Transverse colon (tissue), 4 donors: Measurements from ENCODE around the gene AICDA. TPM values are rescaled to one million over a fixed set of nuclear protein-coding genes. Genes with fewer than 3 reads are reported as not detected.

Experiments used
- DNase-seq: peaks from one replicate; pipeline ENCODE4 v3.0.0-alpha.2; 2019
- H3K27ac ChIP-seq, 4 donors: fragments of 200-600 bp; sonication (generic); 2 replicates each; pipeline ENCODE4 v1.5.1; 2016 to 2018; ENCODE audit warnings: inconsistent platforms in 4 of 4
- H3K27me3 ChIP-seq: fragments of 200-600 bp; sonication (generic); 2 replicates; pipeline ENCODE4 v1.5.1; 2017; ENCODE audit warnings: inconsistent platforms
- H3K36me3 ChIP-seq, 4 donors: fragments of 200-600 bp; sonication (generic); 2 replicates each; pipeline ENCODE4 v1.5.1; 2017 to 2019; ENCODE audit warnings: inconsistent platforms in 4 of 4
- H3K4me1 ChIP-seq, 4 donors: fragments of 200-600 bp; sonication (generic); 2 replicates each; pipeline ENCODE4 v1.5.1; 2017 to 2020; ENCODE audit warnings: inconsistent platforms in 4 of 4
- H3K4me3 ChIP-seq, 4 donors: fragments of 200-600 bp; sonication (generic); 1 replicate in 1 of 4; 2 replicates in 3 of 4; pipeline versions ENCODE4 v1.5.1 to v1.6.1; 2017 to 2019; ENCODE audit warnings: inconsistent platforms in 4 of 4
- H3K9me3 ChIP-seq, 2 donors: fragments of 200-600 bp; sonication (generic); 2 replicates each; pipeline ENCODE4 v1.5.1; 2017 to 2019; ENCODE audit warnings: inconsistent platforms in 2 of 2
- EP300 ChIP-seq: sonication (generic); formaldehyde crosslinking; IDR thresholded peaks from one replicate; pipeline ENCODE4 v1.6.1; 2017; ENCODE audit warnings: antibody characterized with exemption, low read depth
- POLR2A ChIP-seq: fragments of 450-650 bp; IDR thresholded peaks from one replicate; pipeline ENCODE4 v1.6.1; 2016; ENCODE audit warnings: antibody characterized with exemption, mild to moderate bottlenecking, moderate library complexity
- POLR2AphosphoS5 ChIP-seq, 3 donors: sonication (generic); formaldehyde crosslinking; IDR thresholded peaks; one replicate each; pipeline ENCODE4 v1.6.1; 2016; ENCODE audit warnings: antibody characterized with exemption in 3 of 3
- WGBS, 2 donors: methylation state at CpG; one replicate each; pipeline ENCODE4 v1.1.5; 2018; ENCODE audit warnings: low coverage in 1 of 2; 5-methylcytosine and 5-hydroxymethylcytosine counted together
- in situ Hi-C, 4 donors: fragments of 200-750 bp; cut with MboI; loops; one replicate each; pipeline versions ENCODE4 v1.15.0 to v1.15.1; 2017; ENCODE audit warnings: low sequenced_read_pairs in 3 of 4, low pct_ligation_motif_present in 1 of 4, low pct_unique_long_range_greater_than_20kb in 1 of 4
- intact Hi-C: fragments of 100-400 bp; cut with DNase I; formaldehyde crosslinking; loops from one replicate; pipeline ENCODE4 v1.15.1; 2023; ENCODE audit warnings: low total_unique reads
- total RNA-seq, 4 donors: library from RNA; depleted of rRNA; stranded (reverse); fragments of >200 nt; gene quantifications; one replicate each; pipeline ENCODE4 v1.1.0, GENCODE V29; 2016
- TF ChIP-seq, protein P1 (sequence below), 5 experiments: fragments of 200-600 bp in 3 of 5; fragments of 450-650 bp in 2 of 5; sonication (generic) in 3 of 5; IDR thresholded peaks; 1 replicate in 2 of 5; 2 replicates in 3 of 5; pipeline ENCODE4 v1.5.1; 2016 to 2017; ENCODE audit warnings: antibody characterized with exemption in 5 of 5, inconsistent platforms in 3 of 5, mild to moderate bottlenecking in 2 of 5, moderate library complexity in 1 of 5

Gene AICDA
- total RNA-seq, 4 donors from 2014 or later = not detected

DNA sequence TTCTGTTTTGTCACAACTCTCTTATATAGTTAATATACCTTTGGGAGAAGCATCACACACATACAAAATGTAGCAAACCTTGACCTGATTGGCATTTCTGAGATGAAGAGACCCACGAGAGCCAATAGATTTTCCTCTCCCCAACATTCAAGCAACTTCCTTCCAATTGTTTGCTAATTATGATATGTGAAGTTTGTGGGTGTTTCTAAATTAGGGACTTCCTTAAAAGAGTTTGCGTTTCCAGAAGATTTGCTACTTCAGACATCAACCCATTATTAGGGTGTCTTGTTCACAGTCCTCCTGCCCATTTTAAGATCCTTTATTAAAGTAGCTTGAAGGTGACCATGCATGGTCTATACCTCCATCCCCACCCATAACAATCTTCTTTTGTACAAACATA, 9.4 kb downstream of the AICDA start:
- WGBS, 2 donors = 52 to 59% methylated on average over 2 of the region's 2 CpGs
- in situ Hi-C loops = no loop called here
- intact Hi-C loops = no loop called here
- no peak overlapping the region for H3K4me3 ChIP-seq
- H3K27ac ChIP-seq = no peak overlapping the region
- no peaks in the 10 kb centered on the region for H3K9me3 ChIP-seq
- H3K36me3 ChIP-seq = no peaks in the 10 kb centered on the region
- DNase-seq = no peak
- H3K4me1 ChIP-seq = no peaks in the 10 kb centered on the region
- no peaks in the 10 kb centered on the region for H3K27me3 ChIP-seq
- no peak for TF ChIP-seq POLR2AphosphoS5 (IDR thresholded peaks at IDR 0.05)
- TF ChIP-seq, protein P1, sequence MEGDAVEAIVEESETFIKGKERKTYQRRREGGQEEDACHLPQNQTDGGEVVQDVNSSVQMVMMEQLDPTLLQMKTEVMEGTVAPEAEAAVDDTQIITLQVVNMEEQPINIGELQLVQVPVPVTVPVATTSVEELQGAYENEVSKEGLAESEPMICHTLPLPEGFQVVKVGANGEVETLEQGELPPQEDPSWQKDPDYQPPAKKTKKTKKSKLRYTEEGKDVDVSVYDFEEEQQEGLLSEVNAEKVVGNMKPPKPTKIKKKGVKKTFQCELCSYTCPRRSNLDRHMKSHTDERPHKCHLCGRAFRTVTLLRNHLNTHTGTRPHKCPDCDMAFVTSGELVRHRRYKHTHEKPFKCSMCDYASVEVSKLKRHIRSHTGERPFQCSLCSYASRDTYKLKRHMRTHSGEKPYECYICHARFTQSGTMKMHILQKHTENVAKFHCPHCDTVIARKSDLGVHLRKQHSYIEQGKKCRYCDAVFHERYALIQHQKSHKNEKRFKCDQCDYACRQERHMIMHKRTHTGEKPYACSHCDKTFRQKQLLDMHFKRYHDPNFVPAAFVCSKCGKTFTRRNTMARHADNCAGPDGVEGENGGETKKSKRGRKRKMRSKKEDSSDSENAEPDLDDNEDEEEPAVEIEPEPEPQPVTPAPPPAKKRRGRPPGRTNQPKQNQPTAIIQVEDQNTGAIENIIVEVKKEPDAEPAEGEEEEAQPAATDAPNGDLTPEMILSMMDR (IDR thresholded peaks at IDR 0.05) = no peak
- no peak for TF ChIP-seq EP300
- TF ChIP-seq POLR2A = no peak

- H3K9me3 ChIP-seq = no peaks in the 10 kb centered on the region
- H3K4me1 ChIP-seq = no peaks in the 10 kb centered on the region
- DNase-seq = no peak
- no peaks in the 10 kb centered on the region for H3K36me3 ChIP-seq
- WGBS, 2 donors = 64 to 68% methylated on average over 3 of the region's 3 CpGs
- no peak overlapping the region for H3K27ac ChIP-seq
- intact Hi-C loops (no loop called here), in situ Hi-C loops (no loop called here)
- TF ChIP-seq EP300 (no peak), POLR2A (no peak), POLR2AphosphoS5 (IDR thresholded peaks at IDR 0.05) (no peak)
- TF ChIP-seq, protein P1 (IDR thresholded peaks at IDR 0.05) = no peak
- H3K27me3 ChIP-seq = no peaks in the 10 kb centered on the region
- H3K4me3 ChIP-seq = no peak overlapping the region
Measured at GRCh38 chr12:8596561-8596960, 16.1 kb downstream of the AICDA start.

GRCh38 chr12:8594072-8594471, 18.6 kb downstream of the AICDA start:
- intact Hi-C loops = no loop called here
- in situ Hi-C loops = no loop called here
- WGBS, 2 donors = 57 to 71% methylated on average over 3 to 8 of the region's 8 CpGs
- TF ChIP-seq POLR2AphosphoS5 (IDR thresholded peaks at IDR 0.05) (no peak), EP300 (no peak), POLR2A (no peak)
- TF ChIP-seq, protein P1 (IDR thresholded peaks at IDR 0.05) = no peak
- no peak for DNase-seq
- Histone ChIP-seq H3K36me3 (no peaks in the 10 kb centered on the region), H3K4me1 (no peaks in the 10 kb centered on the region), H3K9me3 (no peaks in the 10 kb centered on the region), H3K27ac (no peak overlapping the region), H3K4me3 (no peak overlapping the region), H3K27me3 (no peaks in the 10 kb centered on the region)

GRCh38 chr12:8593246-8593645, 19.4 kb downstream of the AICDA start:
- Histone ChIP-seq H3K36me3 (no peaks in the 10 kb centered on the region), H3K4me3 (no peak overlapping the region), H3K27ac (no peak overlapping the region), H3K4me1 (no peaks in the 10 kb centered on the region), H3K9me3 (no peaks in the 10 kb centered on the region), H3K27me3 (no peaks in the 10 kb centered on the region)
- intact Hi-C loops = no loop called here
- in situ Hi-C loops = no loop called here
- TF ChIP-seq EP300 (no peak), POLR2AphosphoS5 (IDR thresholded peaks at IDR 0.05) (no peak), POLR2A (no peak)
- TF ChIP-seq, protein P1 (IDR thresholded peaks at IDR 0.05) = no peak
- DNase-seq = no peak
- WGBS, 2 donors = 62% methylated on average over 2 of the region's 2 CpGs; no CpG with 5 or more reads in 1 of the 2 donors
